T-helper 1 cell (primary cell): ENCODE data around the gene MYL6.
"Not testable (repeated sequence)": the region's sequence is repeated elsewhere in the genome, so short reads cannot be mapped to it uniquely, and the experiment has no call there.

Experiments used
- DNase-seq, 5 donors: peaks; one replicate each; pipeline ENCODE4 v3.0.0-alpha.2; 2012 to 2020

Gene MYL6

GRCh38 chr12:56189918-56190694 is 31.9 kb downstream of the MYL6 start:
- DNase-seq: peak; percentile 31 to 80 (median 64)

GRCh38 chr12:56190695-56191155 is 32.6 kb downstream of the MYL6 start:
- DNase-seq: no peak

- DNase-seq: no peak
These were observed 34.4 kb downstream of the MYL6 start for GRCh38 chr12:56192582-56192981.

GRCh38 chr12:56193025-56193578 is 34.9 kb downstream of the MYL6 start:
- peak; percentile 34 to 78 (median 68) for DNase-seq

GRCh38 chr12:56196818-56197550 is 38.8 kb downstream of the MYL6 start:
- not testable (repeated sequence) for DNase-seq

- no peak for DNase-seq
These were observed 39.9 kb downstream of the MYL6 start for GRCh38 chr12:56197921-56198635.

- no peak for DNase-seq
These were observed 40.7 kb downstream of the MYL6 start for GRCh38 chr12:56198836-56199235.

GRCh38 chr12:56202366-56202765 is 44.2 kb downstream of the MYL6 start:
- no peak for DNase-seq

- no peak for DNase-seq
These were observed 44.7 kb downstream of the MYL6 start for GRCh38 chr12:56202838-56203237.

GRCh38 chr12:56204275-56204674 is 46.1 kb downstream of the MYL6 start:
- no peak for DNase-seq

GRCh38 chr12:56205445-56205844 is 47.3 kb downstream of the MYL6 start:
- DNase-seq: no peak

GRCh38 chr12:56206452-56207166 is 48.5 kb downstream of the MYL6 start:
- DNase-seq: peak in 4 of 5 donors; percentile 12 to 32 (median 28)

GRCh38 chr12:56208006-56208405 is 49.8 kb downstream of the MYL6 start:
- DNase-seq: no peak
